Measurements from ENCODE around the gene KLHL15.
"Not testable (repeated sequence)": the region's sequence is repeated elsewhere in the genome, so short reads cannot be mapped to it uniquely, and the experiment has no call there.

The KLHL15 gene

GRCh38 chrX:24027086-24027485 lies at the start of gene KLHL15:
Gene KLHL15 (minus strand): TSS chrX:24027186. CDS start chrX:24006693, 20,493 bp downstream.
- DNase-seq = no peak

GRCh38 chrX:24069877-24070276 lies 42.9 kb upstream of the KLHL15 start:
- DNase-seq = no peak

- no peak for DNase-seq
Measured at GRCh38 chrX:24063488-24063887, 36.5 kb upstream of the KLHL15 start.

GRCh38 chrX:24055043-24055356 lies 28.0 kb upstream of the KLHL15 start:
- DNase-seq = no peak

GRCh38 chrX:24054182-24055042 lies 27.4 kb upstream of the KLHL15 start, which contains the start of gene EIF2S3:
Gene EIF2S3 (plus strand): TSS chrX:24054956. CDS start chrX:24054969, 13 bp downstream.
- peak; percentile 83 for DNase-seq

GRCh38 chrX:24050522-24051318 lies 23.7 kb upstream of the KLHL15 start:
- DNase-seq = not testable (repeated sequence)

GRCh38 chrX:24049643-24050042 lies 22.7 kb upstream of the KLHL15 start:
- not testable (repeated sequence) for DNase-seq

GRCh38 chrX:24046060-24046459 lies 19.1 kb upstream of the KLHL15 start:
- DNase-seq = not testable (repeated sequence)

- DNase-seq = no peak
Measured at GRCh38 chrX:24037729-24038128, 10.7 kb upstream of the KLHL15 start.

GRCh38 chrX:24034485-24034884 lies 7.5 kb upstream of the KLHL15 start:
- DNase-seq = no peak

GRCh38 chrX:24030597-24030996 lies 3.6 kb upstream of the KLHL15 start:
- DNase-seq = no peak

- DNase-seq = no peak
Measured at GRCh38 chrX:24027985-24028384, 999 bp upstream of the KLHL15 start.

GRCh38 chrX:24026432-24026831 lies 554 bp downstream of the KLHL15 start:
- no peak for DNase-seq

- DNase-seq = peak; percentile 6
Measured at GRCh38 chrX:24025741-24026403, 1.1 kb downstream of the KLHL15 start.

- peak; percentile 74 for DNase-seq
Measured at GRCh38 chrX:24024819-24025740, 1.9 kb downstream of the KLHL15 start.

- no peak for DNase-seq
Measured at GRCh38 chrX:24023972-24024669, 2.9 kb downstream of the KLHL15 start.

- no peak for DNase-seq
Measured at GRCh38 chrX:24023544-24023943, 3.4 kb downstream of the KLHL15 start.

GRCh38 chrX:24020306-24020876 lies 6.6 kb downstream of the KLHL15 start:
- DNase-seq = no peak

- no peak for DNase-seq
Measured at GRCh38 chrX:24019448-24019847, 7.5 kb downstream of the KLHL15 start.

- DNase-seq = no peak
Measured at GRCh38 chrX:24018809-24019208, 8.2 kb downstream of the KLHL15 start.

GRCh38 chrX:24017674-24018073 lies 9.3 kb downstream of the KLHL15 start:
- no peak for DNase-seq

All from stimulated activated naive CD4-positive, alpha-beta T cell treated with Interleukin-2 at 50 U/mL for 16 hours (primary cell).